Measurements from ENCODE around the gene SYNE3.

Gene SYNE3, protein sequence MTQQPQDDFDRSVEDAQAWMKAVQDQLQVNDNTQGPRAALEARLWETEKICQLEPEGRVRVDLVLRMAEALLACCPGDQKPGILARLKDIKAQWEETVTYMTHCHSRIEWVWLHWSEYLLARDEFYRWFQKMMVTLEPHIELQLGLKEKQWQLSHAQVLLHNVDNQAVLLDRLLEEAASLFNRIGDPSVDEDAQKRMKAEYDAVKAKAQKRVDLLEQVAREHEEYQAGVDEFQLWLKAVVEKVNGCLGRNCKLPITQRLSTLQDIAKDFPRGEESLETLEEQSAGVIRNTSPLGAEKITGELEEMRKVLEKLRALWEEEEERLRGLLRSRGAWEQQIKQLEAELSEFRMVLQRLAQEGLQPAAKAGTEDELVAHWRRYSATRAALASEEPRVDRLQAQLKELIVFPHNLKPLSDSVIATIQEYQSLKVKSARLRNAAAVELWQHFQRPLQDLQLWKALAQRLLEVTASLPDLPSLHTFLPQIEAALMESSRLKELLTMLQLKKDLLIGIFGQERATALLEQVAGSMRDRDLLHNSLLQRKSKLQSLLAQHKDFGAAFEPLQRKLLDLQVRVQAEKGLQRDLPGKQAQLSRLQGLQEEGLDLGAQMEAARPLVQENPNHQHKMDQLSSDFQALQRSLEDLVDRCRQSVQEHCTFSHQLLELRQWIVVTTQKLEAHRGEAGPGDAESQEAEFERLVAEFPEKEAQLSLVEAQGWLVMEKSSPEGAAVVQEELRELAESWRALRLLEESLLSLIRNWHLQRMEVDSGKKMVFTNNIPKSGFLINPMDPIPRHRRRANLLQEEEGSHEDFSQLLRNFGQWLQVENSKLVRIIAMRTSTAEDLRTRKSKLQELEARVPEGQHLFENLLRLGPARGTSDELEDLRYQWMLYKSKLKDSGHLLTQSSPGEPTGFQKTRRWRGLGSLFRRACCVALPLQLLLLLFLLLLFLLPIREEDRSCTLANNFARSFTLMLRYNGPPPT

DNA sequence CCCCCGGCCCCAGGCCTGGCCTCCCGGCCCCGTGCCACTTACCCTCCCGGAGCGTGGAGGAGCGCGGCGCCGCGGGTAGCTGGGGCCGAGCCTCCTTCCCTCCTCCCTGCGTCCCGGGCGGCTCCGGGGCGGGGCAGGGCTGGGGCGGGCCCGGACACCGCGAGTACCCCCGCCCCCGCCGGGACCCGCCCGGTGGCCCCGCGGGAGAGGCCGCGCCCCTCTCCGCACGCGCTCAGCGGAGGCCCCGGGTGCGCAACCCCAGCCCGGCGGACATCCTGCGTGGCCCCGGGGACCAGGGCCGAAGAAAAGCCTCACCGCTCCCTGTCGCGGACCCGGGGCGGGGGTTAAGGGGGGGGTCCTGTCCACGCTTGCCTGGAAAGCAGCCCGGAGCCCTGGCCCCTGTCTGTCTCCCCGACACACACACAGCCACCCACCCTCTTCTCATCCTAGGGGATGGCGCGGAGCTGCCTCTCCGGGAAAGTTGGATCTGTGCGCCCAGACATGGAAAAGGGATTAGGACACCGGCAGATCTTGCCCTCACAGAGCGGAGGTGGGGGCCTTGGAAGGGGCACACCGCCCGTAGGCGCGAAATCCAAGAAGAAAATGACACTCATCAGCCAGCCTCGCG is at the start of gene SYNE3:
TSS of gene SYNE3 (minus strand) at position 97 of the 628 bp plus-strand sequence. CDS start 40,829 bp downstream, outside the sequence.
- no peak for DNase-seq

DNA sequence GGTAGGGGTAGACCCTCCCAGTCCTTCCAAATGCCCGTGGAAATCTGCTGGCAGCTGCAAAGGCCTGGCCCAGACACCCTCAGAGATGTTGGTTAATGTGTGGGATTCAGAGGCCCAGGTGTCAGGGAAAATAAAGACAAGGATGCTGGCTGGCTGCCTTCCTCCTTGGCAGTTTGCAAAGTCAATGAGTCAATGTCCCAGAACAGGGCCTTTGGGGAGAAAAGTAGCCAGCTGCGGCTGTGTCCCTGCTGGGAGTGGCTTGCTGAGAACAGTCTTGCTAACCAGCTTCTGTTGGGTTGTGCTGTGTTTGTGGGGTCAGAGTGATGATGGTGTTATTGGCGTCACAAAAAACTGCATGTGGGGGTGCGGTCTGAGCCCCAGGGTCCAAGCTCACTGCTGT is 47.6 kb upstream of the SYNE3 start:
- DNase-seq, result no peak

DNA sequence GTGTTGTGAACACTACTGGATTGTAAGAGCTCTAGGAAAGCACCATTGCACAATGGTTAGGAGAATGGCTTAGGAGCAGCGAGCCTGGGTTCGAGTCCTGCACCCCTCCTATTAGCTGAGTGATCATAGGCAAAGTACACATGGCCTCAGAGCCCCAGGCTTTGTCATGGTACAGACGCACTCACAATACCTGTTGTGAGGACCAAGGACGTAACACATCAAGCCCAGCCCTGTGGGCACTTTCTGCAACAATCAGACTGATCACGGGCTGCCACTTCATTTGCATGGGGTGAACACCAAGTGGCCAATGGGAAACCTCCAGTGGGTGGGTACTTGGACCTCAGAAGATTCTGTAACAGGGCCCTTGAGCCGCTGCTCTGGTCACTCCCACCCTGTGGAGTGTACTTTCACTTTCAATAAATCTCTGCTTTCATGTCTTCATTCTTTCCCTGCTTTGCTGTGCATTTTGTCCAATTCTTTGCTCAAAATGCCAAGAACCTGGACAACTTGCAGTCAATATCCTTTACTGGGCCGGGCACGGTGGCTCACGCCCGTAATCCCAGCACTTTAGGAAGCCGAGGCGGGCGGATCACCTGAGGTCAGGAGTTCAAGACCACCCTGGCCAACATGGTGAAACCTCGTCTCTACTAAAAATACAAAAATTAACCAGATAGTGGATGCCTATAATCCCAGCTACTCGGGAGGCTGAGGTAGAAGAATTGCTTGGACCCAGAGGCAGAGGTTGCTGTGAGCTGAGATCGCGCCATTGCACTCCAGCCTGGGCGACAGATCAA is 46.6 kb upstream of the SYNE3 start:
- no peak for DNase-seq

DNA sequence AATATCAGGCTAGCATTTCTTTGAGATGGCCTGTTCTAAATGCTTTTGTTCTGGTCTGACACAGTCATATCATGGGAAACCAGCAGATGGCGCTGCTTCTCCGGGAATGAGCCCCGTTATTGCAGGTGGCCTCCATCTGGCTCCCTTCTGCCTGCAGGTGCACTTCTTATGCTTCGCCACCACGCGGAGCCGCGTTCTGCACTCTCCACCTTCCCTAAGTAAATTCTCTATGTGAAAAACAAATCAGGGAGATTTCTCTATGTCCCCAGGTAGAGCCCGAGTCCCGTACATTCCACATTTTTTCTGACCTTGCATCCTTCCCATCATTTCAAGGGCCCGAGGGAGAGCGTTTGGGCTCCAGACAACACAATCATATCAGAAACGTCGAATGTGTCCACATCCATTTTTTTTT is 44.6 kb upstream of the SYNE3 start:
- peak; percentile 62 for DNase-seq

DNA sequence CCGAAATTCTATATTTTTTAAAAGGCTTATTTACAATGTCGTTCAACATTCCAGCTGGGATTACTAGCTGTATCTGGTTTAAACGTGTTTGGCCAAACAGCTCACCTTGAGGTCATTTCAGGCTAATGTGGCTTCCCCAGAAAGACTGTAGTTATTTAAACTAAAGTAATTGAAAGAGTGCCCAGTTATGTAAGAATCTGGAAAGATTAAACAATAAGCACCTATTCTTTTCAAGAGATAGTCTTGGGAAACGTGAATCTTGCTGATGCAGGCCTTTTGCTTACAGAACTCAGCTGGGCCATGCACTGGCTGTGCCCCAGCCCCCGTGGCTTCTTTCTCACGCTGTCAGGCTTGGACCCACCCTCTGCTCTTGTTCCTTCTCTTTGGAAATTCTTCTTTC is 42.8 kb upstream of the SYNE3 start:
- no peak for DNase-seq

DNA sequence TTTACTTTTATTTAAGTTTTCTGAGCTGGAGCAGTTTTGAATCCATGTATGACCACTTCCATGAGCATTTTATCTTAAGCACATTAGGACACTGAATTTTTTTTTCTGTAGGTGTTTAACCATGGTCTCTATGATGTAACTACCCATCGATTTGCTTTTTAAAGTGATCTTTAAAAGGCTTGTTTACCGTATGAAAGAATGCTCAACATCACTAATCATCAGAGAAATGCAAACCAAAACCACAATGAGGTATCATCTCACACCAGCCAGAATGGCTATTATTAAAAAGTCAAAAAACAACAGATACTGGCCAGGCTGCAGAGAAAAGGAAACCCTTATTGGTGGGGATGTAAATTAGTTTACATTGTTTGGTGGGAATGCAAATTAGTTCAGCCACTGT is 41.4 kb upstream of the SYNE3 start:
- DNase-seq, result no peak

DNA sequence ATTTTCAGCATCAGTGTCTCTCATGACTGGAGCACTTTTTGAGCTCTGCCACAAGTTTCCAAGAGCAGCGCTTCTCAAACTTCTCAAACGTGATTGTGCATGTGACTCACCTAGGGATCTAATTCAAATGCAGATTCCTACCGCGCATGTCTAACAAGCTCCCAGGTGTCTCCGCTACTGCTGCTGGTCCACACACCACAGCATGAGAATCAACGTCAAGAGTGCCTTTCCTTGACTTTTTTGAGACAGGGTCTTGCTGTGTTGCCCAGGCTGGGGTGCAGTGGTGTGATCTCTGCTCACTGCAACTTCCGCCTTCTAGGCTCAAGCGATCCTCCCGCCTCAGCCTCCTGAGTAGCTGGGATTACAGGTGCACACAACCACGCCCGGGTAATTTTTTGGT is 40.8 kb upstream of the SYNE3 start:
- no peak for DNase-seq

DNA sequence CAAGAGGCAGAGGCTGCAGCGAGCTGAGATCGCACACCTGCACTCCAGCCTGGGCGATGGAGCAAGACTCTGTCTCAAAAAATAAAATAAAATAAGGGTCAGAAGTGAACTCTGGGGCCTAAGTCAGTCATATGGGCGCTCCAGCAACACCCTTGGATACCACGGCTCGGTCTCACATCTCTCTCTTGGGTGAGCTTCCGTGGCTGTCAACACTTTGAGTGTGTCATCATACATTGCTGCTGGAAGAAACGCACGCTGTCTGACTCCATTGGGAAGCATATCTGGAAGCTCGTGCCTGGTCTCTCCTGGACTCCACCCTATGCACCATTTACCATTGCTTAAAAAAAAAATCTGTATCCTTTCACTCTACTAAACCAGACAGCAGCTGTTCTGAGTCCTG is 38.6 kb upstream of the SYNE3 start:
- DNase-seq, result no peak

DNA sequence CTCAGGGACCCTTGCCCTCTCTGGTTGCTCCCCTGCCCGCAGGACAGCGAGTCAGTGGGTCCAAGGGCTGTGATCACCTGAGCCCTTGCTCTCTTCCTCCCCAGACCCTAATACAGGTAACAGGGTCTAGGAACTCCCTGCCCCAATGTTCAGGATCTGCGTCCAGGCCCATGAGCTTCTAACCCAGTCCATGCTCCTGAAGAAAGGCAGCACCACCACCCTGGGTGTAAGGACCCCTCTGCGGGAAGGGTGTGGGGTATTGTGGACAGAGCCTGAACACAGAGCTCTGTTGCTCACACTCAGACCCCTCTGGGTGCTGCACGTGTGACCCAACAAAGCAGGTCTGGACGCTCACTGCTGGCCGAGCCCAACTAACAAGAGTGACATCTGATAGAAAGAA is 36.7 kb upstream of the SYNE3 start:
- DNase-seq, result no peak

DNA sequence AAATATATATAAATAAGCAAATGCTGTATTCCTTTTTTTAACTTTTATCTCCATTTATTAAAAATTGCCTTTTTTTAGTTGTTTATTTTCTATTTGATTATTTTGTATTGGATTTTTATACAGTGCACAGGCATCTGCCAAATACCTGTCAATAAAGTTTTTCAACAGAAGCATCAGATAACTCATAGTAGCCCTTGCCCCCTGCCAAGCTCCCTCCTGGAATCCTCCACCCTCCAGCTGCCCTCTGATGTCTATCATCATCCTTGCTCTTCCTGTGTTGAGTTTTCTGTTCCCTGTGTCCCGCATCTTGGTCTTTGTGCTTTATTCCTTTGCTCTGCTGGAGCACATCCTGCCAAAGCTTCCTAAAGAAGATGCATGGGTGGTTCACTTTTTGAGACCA is 35.0 kb upstream of the SYNE3 start:
- DNase-seq, result no peak

DNA sequence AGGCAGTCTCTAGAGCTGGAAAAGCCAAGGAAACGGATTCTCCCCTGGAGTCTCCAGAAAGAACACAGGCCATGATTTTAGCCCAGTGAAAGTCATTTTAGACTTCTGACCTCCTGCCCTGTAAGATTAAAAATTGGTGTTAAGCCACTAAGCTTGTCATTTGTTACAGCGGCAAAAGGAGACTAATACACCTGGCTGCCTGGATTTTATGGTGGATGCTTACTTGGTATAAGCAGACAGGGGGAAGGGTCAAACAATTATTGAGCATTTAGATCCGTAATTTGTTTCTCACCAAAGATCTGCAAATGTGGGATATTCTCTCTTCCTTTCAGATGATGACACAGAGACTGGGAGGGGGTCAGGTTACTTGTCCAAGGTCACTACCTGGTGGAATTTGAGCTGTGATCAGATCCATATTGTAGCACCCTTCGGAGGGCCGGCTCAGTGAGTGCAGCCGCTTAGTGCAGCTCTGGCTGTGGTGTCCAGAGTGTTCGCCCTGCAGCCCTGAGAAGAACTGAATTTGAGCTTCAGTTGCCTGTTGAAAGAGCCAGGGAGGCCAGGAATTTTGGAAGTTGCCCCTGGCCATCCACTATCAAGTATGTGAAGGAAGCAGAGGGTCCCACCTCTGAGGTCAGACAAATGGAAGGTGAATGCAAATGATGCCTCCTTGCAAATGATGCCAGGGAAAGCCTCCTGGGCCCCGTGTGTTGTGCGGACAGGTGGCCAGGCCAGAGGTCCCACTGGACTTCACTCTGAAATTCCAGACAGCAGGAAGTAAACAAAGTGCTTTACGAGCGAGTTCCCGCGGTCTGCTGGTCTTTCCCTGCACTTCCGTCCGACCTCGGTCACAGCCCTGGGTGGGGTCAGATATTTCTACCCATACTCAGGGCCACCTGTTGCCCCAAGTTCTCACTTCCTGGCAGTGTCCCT is 33.5 kb upstream of the SYNE3 start:
- no peak for DNase-seq

DNA sequence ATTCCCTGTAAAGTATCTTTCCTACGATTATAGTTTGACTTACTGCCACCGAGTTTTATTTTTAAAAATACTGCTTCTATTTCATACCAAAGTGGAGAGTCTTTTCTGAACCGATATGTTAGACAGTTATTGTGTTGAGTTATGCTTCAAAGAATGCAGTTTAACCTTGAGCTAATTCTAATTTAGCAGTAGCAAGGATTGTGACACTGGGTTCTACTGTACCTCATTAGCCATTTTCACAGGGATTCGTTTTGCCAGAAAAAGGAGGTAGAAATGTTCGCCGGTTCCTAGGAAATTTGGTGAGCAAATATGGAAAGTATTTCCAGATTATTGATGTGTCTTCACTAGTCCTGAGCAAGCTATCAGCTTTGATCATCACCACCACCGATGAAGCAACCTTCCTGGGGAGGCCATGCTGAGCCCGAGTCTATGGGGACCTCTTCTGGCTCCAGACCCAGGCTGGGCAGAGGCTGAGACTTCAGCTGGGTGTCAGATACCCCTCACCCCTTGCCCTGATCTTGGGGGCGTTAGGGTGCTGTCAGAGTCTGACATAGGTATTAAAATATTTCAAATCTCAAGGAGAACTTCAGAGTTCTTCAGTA is 32.0 kb upstream of the SYNE3 start:
- DNase-seq, result no peak

DNA sequence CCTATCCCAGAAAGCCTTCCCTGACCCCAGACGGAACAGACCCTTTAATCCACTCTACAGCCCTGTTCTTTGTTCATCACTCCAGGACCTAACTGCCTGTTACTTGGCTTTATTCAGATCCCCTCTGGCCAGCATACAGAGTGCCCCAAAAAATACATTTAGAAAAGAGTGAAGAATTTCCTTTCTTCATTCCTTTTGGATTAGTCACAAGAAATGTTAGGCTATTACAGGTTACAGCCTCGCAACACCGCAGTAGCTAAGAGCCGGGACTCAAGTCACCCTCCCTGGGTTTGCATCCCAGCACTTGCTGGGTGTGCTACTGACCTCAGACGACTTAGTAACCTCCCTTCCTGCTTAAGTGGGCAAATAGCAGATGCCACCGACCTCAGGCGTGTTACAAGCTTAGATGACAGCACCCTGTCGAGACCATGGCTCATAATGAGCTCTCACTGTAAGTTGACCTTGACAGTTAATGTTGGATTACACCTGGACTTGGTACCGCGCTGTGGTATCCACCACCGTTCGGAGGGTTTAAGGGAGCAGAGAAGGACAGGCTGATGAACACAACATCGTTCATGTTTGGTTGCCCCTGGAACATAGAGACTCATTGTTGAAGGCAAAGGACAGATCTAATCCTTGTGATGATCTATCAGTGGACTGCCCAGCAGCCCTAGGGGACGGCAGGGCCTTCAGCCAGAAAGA is 31.3 kb upstream of the SYNE3 start:
- peak; percentile 65 for DNase-seq

DNA sequence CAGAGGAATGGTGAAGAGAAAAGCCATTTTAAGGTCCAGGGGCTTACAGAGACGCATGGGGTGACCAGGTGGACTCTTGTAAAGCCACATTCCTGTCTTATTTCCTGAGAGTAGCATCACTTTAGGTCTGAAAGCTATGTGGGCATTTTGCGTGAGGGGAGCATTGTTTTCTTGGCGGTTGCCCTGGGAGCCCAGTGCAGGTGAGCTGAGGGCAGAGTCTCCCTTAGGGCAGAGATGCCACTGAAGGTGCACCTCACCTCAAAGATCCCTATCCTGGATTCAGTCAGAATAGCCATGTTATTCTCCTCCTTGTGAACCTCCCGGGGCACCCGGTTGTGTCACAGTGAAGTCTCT is 30.8 kb upstream of the SYNE3 start:
- DNase-seq, result no peak

DNA sequence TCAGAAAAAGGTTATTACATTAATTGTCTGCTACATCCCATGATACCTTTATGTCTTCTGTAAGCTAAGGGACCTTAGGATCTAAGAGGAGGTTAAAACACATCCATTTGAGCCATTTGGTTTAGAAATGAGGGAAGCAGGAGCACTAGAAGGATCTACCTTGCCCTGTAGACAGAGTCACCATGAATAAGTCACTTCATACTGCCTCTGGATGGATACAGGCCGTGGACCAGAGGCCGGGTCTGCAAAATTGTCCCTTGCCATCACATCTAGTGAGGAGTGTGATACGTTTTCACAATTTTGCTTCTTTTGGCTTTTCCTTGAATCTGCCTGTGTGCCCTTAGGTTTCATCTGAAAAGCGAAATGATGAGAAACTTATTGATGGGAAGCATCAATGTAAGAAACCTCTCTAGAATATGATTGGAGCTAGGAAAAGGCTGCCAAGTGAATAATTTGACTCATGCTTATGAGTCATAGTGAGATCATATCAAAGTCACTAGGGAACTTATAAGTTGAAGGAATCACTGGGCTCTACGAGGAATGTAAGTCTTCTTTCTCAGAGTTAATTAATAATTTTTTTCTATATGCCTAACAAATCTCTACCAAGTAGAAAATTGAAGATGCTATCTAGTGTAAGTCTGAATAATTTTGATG is 29.2 kb upstream of the SYNE3 start:
- DNase-seq, result peak; percentile 67

DNA sequence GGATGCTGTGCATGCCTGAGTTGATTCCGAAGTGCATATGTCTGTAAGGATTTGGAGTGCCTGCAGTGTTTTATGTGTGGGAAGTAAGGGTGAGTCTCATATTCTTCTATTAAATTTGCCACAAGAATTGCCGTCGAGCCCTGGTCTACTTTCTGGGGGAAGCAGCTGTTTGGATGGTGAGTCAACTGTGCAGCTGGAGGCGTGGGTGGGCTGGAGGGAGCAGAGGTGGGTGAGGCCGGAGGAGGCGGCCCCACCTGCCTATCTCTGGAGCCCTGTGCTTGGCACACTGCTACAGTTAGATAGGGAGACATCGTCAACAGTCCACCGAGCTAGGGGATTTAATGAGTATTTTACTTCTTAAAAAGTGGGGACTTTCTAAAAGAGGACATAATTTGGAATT is 28.1 kb upstream of the SYNE3 start:
- no peak for DNase-seq

DNA sequence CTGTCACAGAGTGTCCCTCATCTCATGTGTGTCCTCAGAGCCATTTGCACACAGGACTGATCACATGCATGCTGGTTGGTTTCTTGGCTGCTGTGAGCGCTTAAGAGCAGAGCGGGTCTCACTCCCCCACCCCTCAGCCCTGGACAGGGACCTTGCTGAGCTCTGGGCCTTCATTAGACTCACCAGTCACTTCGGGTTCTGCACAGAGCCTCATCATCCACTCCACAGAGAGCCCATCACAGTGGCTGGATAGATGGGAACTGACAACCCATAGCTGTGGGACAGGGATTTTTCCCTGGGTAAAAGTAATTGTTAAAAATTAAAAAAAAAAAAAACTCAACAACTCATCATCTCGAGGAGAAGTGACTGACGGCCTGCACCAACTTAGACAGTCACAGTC is 26.6 kb upstream of the SYNE3 start:
- DNase-seq, result no peak

DNA sequence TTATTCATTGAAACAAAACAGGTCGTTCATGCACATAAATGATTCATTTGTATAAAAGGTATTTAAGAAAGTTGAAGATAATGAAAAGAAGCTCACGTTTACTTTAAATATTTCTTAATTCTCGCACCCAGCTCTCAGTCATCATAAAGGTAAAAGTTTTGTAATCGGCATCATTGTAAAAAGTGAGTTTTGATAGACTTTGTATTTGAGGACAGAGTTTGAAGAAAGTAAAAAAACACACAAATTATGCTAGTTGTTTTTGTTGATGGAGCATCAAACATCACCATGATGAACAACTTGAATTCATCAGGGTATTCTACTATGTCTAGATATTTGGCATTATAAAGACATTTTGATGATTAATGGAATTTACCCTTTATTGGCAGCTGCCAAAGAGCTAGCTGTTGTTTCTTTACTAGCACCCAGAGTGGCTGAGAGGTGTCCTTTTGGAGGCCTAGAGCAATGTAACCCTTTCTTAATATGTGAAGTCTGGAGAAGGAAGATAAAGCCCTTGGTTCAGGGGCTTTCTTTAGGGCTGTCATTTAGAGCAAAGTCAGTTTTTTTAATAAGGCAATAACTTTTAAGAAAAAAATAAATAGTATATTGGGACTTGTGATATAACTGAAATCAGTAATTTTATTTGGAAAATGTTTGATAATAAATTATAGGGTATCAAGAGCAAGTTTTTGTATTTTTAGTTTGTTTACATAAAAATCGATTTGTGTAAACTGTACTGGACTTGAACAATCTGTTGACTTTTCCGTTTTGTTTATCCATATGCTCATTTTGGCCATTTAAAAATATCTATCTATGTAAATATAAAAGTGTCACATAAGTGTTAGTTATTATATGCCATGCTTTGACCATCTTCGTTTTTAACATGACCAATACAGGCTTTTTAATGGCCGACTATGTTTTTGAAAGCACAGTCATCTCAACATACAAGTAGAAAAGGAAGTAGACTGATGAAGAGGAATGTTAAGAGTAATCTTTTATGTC is 25.8 kb upstream of the SYNE3 start:
- DNase-seq, result no peak

DNA sequence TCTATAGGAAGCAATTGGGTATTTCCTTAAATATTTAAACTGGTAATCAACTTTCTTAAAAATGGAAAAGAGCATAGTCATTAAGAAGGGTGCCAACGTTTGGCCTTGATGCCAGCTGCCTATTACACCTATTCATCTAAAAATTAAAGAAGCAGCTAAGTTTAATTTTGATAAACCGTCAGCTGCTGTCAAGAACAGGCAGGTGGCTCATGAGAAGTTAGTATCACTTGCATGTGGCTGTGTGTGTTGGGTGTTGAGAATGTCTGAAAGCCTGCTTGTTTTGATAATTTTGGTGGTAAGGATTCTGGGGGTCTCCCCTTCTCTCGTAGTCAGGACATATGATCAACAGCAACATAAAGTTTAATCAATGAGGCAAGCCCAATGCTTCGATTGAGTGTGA is 24.9 kb upstream of the SYNE3 start:
- DNase-seq, result no peak

Data from NCI-H226 (cell line).